Lung (tissue), 12 donors: ENCODE data around the gene WNK3. TPM values are rescaled to one million over a fixed set of nuclear protein-coding genes. Genes with fewer than 3 reads are reported as not detected.

ENCODE experiments used
- ATAC-seq: fragments of 200-7000 bp; cut with Tn5 transposase; one replicate; pipeline ENCODE4 v1.9.1; 2020; ENCODE audit warnings: moderate number of reproducible peaks; ENCODE audit not compliant: insufficient read depth, low FRiP score
- DNase-seq, 3 donors: peaks; one replicate each; pipeline ENCODE4 v3.0.0-alpha.2; 2013 to 2017
- H3K27ac ChIP-seq, 2 donors: one replicate each; pipeline ENCODE4 v1.5.1; 2013; ENCODE audit warnings: mild to moderate bottlenecking in 2 of 2, moderate library complexity in 2 of 2, control low read depth in 1 of 2, inconsistent platforms in 1 of 2, low read depth in 1 of 2, low read length in 1 of 2
- H3K27me3 ChIP-seq, 3 donors: one replicate each; pipeline ENCODE4 v1.5.1; 2013; ENCODE audit warnings: low read length in 2 of 3; ENCODE audit not compliant: control insufficient read depth in 3 of 3, insufficient read depth in 3 of 3
- H3K36me3 ChIP-seq, 4 donors: one replicate each; pipeline ENCODE4 v1.5.1; 2013; ENCODE audit warnings: low read length in 4 of 4, mild to moderate bottlenecking in 1 of 4, moderate library complexity in 1 of 4; ENCODE audit not compliant: control insufficient read depth in 4 of 4, insufficient read depth in 4 of 4
- H3K4me1 ChIP-seq, 5 donors: one replicate each; pipeline ENCODE4 v1.5.1; 2013; ENCODE audit warnings: low read length in 5 of 5, mild to moderate bottlenecking in 2 of 5, moderate library complexity in 1 of 5; ENCODE audit not compliant: control insufficient read depth in 5 of 5, insufficient read depth in 5 of 5
- H3K4me3 ChIP-seq: one replicate; pipeline ENCODE4 v1.5.1; 2013; ENCODE audit warnings: mild to moderate bottlenecking, control low read depth, moderate library complexity
- H3K9ac ChIP-seq, 2 donors: one replicate each; pipeline ENCODE4 v1.5.1; 2013; ENCODE audit warnings: low read length in 2 of 2, control low read depth in 1 of 2; ENCODE audit not compliant: insufficient read depth in 1 of 2
- H3K9me3 ChIP-seq, 4 donors: one replicate each; pipeline ENCODE4 v1.5.1; 2013; ENCODE audit warnings: low read length in 3 of 4, mild to moderate bottlenecking in 1 of 4, moderate library complexity in 1 of 4; ENCODE audit not compliant: control insufficient read depth in 4 of 4, insufficient read depth in 3 of 4
- CTCF ChIP-seq: IDR thresholded peaks from 2 replicates; pipeline ENCODE4 v1.5.1; 2012; ENCODE audit warnings: mild to moderate bottlenecking; ENCODE audit errors: control extremely low read depth, extremely low read depth
- WGBS, 2 donors: extraction: QIAGEN DNeasy Blood & Tissue Kit; methylation state at CpG; one replicate each; pipeline ENCODE4 v1.1.7; 2013; 5-methylcytosine and 5-hydroxymethylcytosine counted together
- polyA plus RNA-seq, 2 donors: library from polyadenylated mRNA; stranded (reverse); fragments of 200-250 nt; gene quantifications; one replicate each; pipeline ENCODE4 v1.2.1, GENCODE V29; 2013
- total RNA-seq, 2 donors: library from RNA; depleted of rRNA in 1 of 2; stranded (reverse); fragments of >200 nt in 1 of 2; gene quantifications; one replicate each; pipeline ENCODE4 v1.2.1, GENCODE V29; 2014 to 2021
- donor health status: control.
- donor health status: control.
- donor health status: Bipolar disorder and iron deficiency.
- donor health status: healthy.
- donor health status: DM: yes; HTN: yes; CAD: no.

The WNK3 gene
- total and polyA plus RNA-seq, 4 donors = 0.14 to 5.2 (median 0.80) TPM

DNA sequence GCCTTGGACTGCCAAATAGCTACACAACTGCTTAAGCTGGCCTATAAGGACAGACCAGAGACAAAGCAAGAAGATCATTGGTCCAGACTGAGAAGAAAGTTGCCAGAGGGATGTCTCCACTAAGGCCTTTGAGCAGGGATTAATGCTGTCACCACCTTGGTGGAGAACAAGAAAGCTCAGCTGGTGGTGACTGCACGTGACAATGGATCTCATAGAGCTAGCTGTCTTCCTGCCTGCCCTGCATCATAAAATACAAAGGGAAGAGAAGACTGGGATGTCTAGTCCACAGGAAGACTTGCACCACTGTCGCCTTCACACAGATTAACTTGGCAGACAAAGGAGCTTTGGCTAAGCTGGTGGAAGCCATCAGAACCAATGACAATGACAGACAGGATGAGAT lies 134.3 kb downstream of the WNK3 start:
- Histone ChIP-seq H3K4me1 (no peaks in the 10 kb centered on the region), H3K9ac (no peak overlapping the region), H3K27ac (no peak overlapping the region), H3K4me3 (no peak overlapping the region), H3K36me3 (no peaks in the 10 kb centered on the region), H3K9me3 (no peaks in the 10 kb centered on the region), H3K27me3 (no peaks in the 10 kb centered on the region)
- DNase-seq (no peak), ATAC-seq (no peak)
- 85% methylated on average over 2 of the region's 2 CpGs for WGBS, 2 donors
- TF ChIP-seq CTCF = no peak

DNA sequence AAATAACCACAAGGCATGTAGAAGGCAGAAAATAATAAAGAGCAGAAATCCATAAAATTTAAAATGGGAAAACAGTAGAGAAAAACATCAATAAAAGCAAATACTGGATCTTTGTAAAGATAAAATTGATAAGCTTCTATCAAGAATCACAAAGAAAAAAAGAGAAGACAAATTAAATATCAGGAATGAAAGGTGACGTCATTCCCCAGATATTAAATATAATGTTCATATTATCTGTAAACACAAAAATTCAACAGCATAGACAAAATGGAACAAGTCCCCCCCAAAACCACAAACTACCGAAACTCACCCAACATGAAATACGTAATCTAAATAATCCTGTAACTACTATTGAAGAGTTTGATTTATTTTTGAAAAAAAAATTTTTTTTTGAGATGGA lies 144.2 kb downstream of the WNK3 start:
- Histone ChIP-seq H3K9ac (no peak overlapping the region), H3K4me3 (no peak overlapping the region), H3K36me3 (no peaks in the 10 kb centered on the region), H3K4me1 (no peaks in the 10 kb centered on the region), H3K27me3 (no peaks in the 10 kb centered on the region), H3K9me3 (peaks cover 0 to 3% (median 0%) of the 10 kb centered on the region in 4 donors), H3K27ac (no peak overlapping the region)
- no peak for TF ChIP-seq CTCF
- no peak for ATAC-seq
- 95% methylated on average over 3 of the region's 3 CpGs for WGBS, 2 donors
- DNase-seq = no peak

GRCh38 chrX:54208531-54208930 lies 149.3 kb downstream of the WNK3 start:
- Histone ChIP-seq H3K9me3 (no peaks in the 10 kb centered on the region), H3K27me3 (no peaks in the 10 kb centered on the region), H3K27ac (no peak overlapping the region), H3K4me3 (no peak overlapping the region), H3K4me1 (no peaks in the 10 kb centered on the region), H3K36me3 (no peaks in the 10 kb centered on the region), H3K9ac (no peak overlapping the region)
- no peak for DNase-seq
- ATAC-seq = no peak
- TF ChIP-seq CTCF = no peak
- WGBS, 2 donors = 82 to 97% methylated on average over 2 to 3 of the region's 3 CpGs

- Histone ChIP-seq H3K4me3 (no peak overlapping the region), H3K27ac (no peak overlapping the region), H3K4me1 (peaks cover 0 to 4% (median 0%) of the 10 kb centered on the region in 5 donors), H3K9me3 (no peaks in the 10 kb centered on the region), H3K36me3 (no peaks in the 10 kb centered on the region), H3K27me3 (peaks cover 0 to 2% (median 0%) of the 10 kb centered on the region in 3 donors), H3K9ac (no peak overlapping the region)
- DNase-seq (no peak), ATAC-seq (no peak)
- 66 to 87% methylated on average over 6 of the region's 6 CpGs for WGBS, 2 donors
- no peak for TF ChIP-seq CTCF
These were observed 159.6 kb downstream of the WNK3 start for GRCh38 chrX:54198262-54198661.
